Right lobe of liver (tissue), 4 donors: ENCODE measurements around the gene IRAK1.

ENCODE experiments used
- POLR2A ChIP-seq: fragments of 450-650 bp; IDR thresholded peaks from one replicate; pipeline ENCODE4 v1.6.1; 2017; ENCODE audit warnings: antibody characterized with exemption, mild to moderate bottlenecking
- TF ChIP-seq, protein P1 (sequence below), 4 donors: fragments of 200-600 bp in 3 of 4; fragments of 450-650 bp in 1 of 4; IDR thresholded peaks; one replicate each; pipeline versions ENCODE4 v1.5.1 to v1.8.0; 2016 to 2022; ENCODE audit warnings: antibody characterized with exemption in 4 of 4, mild to moderate bottlenecking in 2 of 4
- donor health status: DM: no; HTN: no; CAD: no.
- donor health status: DM: no; HTN: no; CAD: no.
- donor health status: DM: no; HTN: yes; CAD: no.

DNA sequence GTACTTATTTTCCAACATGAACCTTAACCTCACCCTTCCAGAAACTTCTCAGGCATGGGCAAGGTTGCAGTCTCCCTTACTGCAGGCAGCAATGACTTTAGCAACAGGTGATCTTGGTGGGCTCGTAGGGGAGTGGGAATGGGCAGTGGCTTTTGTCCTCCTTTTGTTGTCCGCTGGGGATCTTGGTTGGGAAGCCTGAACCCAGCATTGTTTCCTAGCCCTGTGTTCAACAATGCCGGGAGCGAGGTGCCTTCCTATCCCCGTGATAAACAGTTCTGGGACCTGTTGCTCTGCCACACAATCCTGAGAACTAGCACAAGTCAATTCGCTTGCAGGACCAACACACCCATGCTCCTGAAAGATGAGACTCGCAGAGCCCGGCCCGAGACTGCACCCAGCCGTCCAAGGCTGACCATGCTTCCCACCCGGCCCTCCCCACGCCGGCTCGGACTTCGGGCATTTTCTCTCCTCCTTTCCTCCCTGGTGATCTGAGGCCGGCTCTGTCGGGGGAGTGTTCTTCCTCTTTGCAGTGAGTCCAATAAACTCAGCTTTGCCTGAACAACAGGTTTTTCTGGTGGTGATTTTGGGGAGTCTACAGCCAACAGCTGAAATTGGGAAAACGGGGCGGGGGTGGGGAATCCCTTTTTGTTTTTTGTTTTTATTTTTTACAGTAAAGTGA is 20.2 kb downstream of the IRAK1 start:
- TF ChIP-seq, protein P1, sequence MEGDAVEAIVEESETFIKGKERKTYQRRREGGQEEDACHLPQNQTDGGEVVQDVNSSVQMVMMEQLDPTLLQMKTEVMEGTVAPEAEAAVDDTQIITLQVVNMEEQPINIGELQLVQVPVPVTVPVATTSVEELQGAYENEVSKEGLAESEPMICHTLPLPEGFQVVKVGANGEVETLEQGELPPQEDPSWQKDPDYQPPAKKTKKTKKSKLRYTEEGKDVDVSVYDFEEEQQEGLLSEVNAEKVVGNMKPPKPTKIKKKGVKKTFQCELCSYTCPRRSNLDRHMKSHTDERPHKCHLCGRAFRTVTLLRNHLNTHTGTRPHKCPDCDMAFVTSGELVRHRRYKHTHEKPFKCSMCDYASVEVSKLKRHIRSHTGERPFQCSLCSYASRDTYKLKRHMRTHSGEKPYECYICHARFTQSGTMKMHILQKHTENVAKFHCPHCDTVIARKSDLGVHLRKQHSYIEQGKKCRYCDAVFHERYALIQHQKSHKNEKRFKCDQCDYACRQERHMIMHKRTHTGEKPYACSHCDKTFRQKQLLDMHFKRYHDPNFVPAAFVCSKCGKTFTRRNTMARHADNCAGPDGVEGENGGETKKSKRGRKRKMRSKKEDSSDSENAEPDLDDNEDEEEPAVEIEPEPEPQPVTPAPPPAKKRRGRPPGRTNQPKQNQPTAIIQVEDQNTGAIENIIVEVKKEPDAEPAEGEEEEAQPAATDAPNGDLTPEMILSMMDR (IDR thresholded peaks at IDR 0.05), result no peak
- no peak for TF ChIP-seq POLR2A
